Mesodermal cell (in vitro differentiated cells): ENCODE measurements around the gene MGMT.

ENCODE experiments used
- H3K27ac ChIP-seq: 2 replicates; pipeline ENCODE4 v1.7.0; 2013; ENCODE audit warnings: mild to moderate bottlenecking, low read depth, low read length, moderate library complexity; ENCODE audit not compliant: severe bottlenecking
- H3K36me3 ChIP-seq: 2 replicates; pipeline ENCODE4 v1.7.1; 2013; ENCODE audit warnings: mild to moderate bottlenecking, low read length, moderate library complexity; ENCODE audit not compliant: control insufficient read depth, insufficient read depth
- H3K4me1 ChIP-seq: one replicate; pipeline ENCODE4 v1.7.1; 2013; ENCODE audit warnings: mild to moderate bottlenecking, low read length; ENCODE audit not compliant: insufficient read depth, control insufficient read depth, poor library complexity, severe bottlenecking
- H3K4me3 ChIP-seq: 2 replicates; pipeline ENCODE4 v1.7.0; 2013; ENCODE audit warnings: low read length, control low read depth, mild to moderate bottlenecking; ENCODE audit not compliant: insufficient read depth, poor library complexity, severe bottlenecking; ENCODE audit errors: extremely low read depth
- H3K9me3 ChIP-seq: 2 replicates; pipeline ENCODE4 v1.7.1; 2013; ENCODE audit warnings: mild to moderate bottlenecking, low read length, moderate library complexity; ENCODE audit not compliant: control insufficient read depth
- WGBS, 2 experiments: methylation state at CpG; one replicate each; pipeline ENCODE4 v1.1.5; 2013; ENCODE audit warnings: missing lambda C conversion rate in 2 of 2; ENCODE audit not compliant: insufficient coverage in 2 of 2; 5-methylcytosine and 5-hydroxymethylcytosine counted together

The MGMT gene

GRCh38 chr10:129768437-129769355 is 301.7 kb downstream of the MGMT start:
- WGBS, 2 experiments: 84 to 88% methylated on average over 28 to 41 of the region's 44 CpGs
- Histone ChIP-seq H3K4me3 (no peak overlapping the region), H3K27ac (no peak overlapping the region), H3K9me3 (no peaks in the 10 kb centered on the region), H3K4me1 (no peaks in the 10 kb centered on the region), H3K36me3 (no peaks in the 10 kb centered on the region)

DNA sequence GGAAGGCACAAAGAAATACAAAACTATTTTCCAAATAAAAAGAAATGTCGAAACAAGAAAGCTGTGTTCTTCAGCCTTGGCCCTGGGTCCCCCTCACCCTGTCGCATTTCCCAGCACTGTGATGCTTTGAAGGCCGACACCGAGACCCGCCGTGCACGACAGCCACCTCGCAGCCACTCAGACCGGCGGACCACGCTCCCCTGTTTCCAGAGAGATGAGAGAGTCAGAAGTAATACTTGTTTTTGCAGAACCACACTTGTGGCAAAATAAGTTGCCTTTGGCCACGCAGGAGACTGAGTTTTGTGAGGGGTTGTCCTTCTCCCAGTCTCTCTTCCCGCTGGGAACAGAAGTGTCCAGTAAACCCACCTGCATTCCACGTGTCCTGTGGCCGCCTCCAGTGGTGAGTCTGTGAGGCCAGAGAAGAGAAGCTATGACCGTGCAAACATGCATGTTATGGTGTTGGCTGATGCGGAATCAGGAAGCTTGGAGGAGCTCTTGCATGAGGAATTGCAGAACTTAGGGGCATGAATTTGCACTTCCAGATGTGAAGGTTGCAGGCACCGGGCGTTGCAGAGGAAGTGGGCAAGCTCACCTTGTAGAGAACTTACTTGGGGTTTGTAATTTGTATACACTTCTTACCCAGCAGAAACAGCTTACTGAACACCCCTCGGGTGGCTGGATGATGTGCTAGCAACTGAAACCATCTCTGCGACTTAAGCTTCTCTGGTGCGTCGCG is 302.5 kb downstream of the MGMT start:
- 96 to 97% methylated on average over 21 to 22 of the region's 24 CpGs for WGBS, 2 experiments
- H3K4me3 ChIP-seq: no peak overlapping the region
- no peaks in the 10 kb centered on the region for H3K4me1 ChIP-seq
- no peaks in the 10 kb centered on the region for H3K36me3 ChIP-seq
- no peaks in the 10 kb centered on the region for H3K9me3 ChIP-seq
- no peak overlapping the region for H3K27ac ChIP-seq

DNA sequence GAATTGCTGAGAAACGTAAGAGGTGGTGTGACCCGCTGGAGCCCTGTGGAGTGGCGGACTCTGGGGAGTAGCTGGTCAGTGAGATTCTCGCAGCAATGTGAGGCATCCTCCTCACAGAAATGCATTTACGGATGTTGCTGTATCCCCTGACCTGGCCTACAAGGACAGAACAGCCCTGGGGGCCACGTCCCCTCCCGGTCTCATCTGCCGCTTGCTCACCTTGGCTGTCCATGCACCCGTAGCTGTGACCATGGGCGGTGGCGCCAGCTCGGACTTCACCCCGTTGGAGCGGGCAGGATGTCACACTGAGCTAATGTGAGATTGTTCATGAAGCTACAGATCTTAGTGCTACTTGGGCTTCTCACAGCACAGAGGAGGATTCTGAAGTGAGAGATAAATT is 303.2 kb downstream of the MGMT start:
- Histone ChIP-seq H3K36me3 (no peaks in the 10 kb centered on the region), H3K27ac (no peak overlapping the region), H3K4me1 (no peaks in the 10 kb centered on the region), H3K4me3 (no peak overlapping the region), H3K9me3 (no peaks in the 10 kb centered on the region)
- WGBS, 2 experiments: 94 to 97% methylated on average over 13 to 14 of the region's 14 CpGs

GRCh38 chr10:129771024-129771423 is 304.0 kb downstream of the MGMT start:
- 89% methylated on average over 9 to 12 of the region's 13 CpGs for WGBS, 2 experiments
- no peaks in the 10 kb centered on the region for H3K36me3 ChIP-seq
- no peak overlapping the region for H3K27ac ChIP-seq
- H3K9me3 ChIP-seq: no peaks in the 10 kb centered on the region
- H3K4me1 ChIP-seq: no peaks in the 10 kb centered on the region
- H3K4me3 ChIP-seq: no peak overlapping the region

DNA sequence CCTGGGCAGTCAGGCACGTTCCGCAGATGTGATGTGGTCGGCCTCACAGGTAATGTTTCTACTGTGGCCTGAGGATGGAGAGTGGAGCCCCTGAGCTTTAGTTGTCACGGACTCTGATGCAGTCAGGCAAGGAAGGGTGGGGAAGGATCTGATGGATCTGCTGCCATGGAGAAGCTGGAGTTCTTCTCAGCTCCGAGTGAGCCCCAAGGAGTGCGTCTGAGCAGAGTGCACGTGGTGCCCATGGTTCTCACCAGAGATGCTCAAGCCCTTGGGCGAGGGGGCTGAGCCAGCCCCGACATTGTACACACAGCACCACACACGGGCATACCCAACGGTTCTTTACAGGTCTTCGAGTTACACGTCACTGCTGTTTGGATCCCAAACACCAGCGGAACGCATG is 304.5 kb downstream of the MGMT start:
- WGBS, 2 experiments: 91 to 93% methylated on average over 12 to 15 of the region's 15 CpGs
- H3K36me3 ChIP-seq: no peaks in the 10 kb centered on the region
- no peak overlapping the region for H3K4me3 ChIP-seq
- no peaks in the 10 kb centered on the region for H3K9me3 ChIP-seq
- H3K4me1 ChIP-seq: no peaks in the 10 kb centered on the region
- H3K27ac ChIP-seq: no peak overlapping the region

- Histone ChIP-seq H3K27ac (no peak overlapping the region), H3K9me3 (no peaks in the 10 kb centered on the region), H3K36me3 (no peaks in the 10 kb centered on the region), H3K4me3 (no peak overlapping the region), H3K4me1 (no peaks in the 10 kb centered on the region)
- 91 to 95% methylated on average over 13 of the region's 13 CpGs for WGBS, 2 experiments
These were observed 305.0 kb downstream of the MGMT start for GRCh38 chr10:129771991-129772431.

GRCh38 chr10:129772468-129773358 is 305.7 kb downstream of the MGMT start:
- Histone ChIP-seq H3K27ac (no peak overlapping the region), H3K4me1 (no peaks in the 10 kb centered on the region), H3K4me3 (no peak overlapping the region), H3K9me3 (no peaks in the 10 kb centered on the region), H3K36me3 (no peaks in the 10 kb centered on the region)
- WGBS, 2 experiments: 97% methylated on average over 14 to 16 of the region's 17 CpGs

GRCh38 chr10:129773359-129773990 is 306.4 kb downstream of the MGMT start:
- H3K9me3 ChIP-seq: no peaks in the 10 kb centered on the region
- H3K4me3 ChIP-seq: no peak overlapping the region
- H3K4me1 ChIP-seq: no peaks in the 10 kb centered on the region
- 86 to 90% methylated on average over 4 to 5 of the region's 11 CpGs for WGBS, 2 experiments
- H3K27ac ChIP-seq: no peak overlapping the region
- H3K36me3 ChIP-seq: no peaks in the 10 kb centered on the region

DNA sequence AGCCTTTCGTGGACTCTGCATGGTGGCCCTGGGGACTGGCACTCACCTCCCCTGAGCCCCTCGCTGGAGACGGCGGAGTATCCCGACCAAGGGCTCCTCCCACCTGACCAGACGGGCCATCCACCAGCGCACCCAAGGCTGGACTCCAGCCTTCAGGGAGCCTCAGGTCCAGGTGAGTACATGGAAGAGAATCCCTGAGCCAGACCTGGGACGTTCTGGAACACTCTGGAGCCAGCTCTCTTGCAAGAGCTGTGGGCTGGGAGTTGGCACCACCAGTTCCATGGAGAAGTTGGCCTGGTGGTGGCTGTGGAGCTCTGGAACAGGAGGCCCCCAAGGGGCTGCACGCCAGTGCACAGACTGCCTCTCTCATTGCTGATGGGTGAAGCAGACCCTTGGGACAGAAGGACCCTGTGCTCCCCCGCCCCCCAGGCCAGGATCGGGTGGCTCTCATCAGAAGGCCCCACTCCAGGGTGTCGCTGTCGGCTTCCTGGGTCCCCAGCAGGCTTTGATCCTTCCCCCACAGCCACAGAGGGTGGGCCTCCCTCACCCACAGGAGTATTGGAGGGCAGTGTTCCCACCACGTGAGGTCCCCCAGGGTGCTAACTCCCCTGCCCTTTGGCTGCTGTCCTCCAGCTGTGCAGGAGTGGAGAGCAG is 307.2 kb downstream of the MGMT start:
- Histone ChIP-seq H3K36me3 (no peaks in the 10 kb centered on the region), H3K4me1 (no peaks in the 10 kb centered on the region), H3K4me3 (no peak overlapping the region), H3K27ac (no peak overlapping the region), H3K9me3 (no peaks in the 10 kb centered on the region)
- 93% methylated on average over 12 to 14 of the region's 14 CpGs for WGBS, 2 experiments
